ENCODE results near the gene VANGL1. TPM values are rescaled to one million over a fixed set of nuclear protein-coding genes. Genes with fewer than 3 reads are reported as not detected.

VANGL1 gene
- total RNA-seq, 1 donor from 2014 or later = 8.5 TPM

DNA sequence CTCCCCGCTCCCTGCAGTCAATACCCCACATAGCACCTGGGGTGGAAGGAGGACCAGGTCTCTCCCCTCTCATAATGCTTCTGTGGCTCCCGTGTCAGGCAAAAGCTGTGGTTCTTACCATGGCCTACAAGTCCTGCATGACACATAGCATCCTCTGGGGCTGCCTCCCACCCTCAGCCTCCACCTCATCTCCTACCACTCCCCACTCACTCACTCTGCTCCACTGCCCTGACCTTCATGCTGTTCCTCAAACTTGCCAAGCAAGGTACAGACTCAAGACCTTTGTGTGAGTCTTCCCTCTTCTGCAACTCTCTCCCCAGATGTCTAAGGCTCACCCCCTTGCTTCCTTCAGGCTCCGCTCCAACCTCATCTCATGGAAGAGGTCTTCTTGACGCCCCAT lies 28.0 kb upstream of the VANGL1 start:
- no peak overlapping the region for H3K4me3 ChIP-seq
- H2AFZ ChIP-seq (replicated peaks) = no peak overlapping the region
- H3K9ac ChIP-seq = no peak overlapping the region
- H3K36me3 Mint-ChIP-seq = no peaks in the 10 kb centered on the region
- no peaks in the 10 kb centered on the region for H3K4me1 ChIP-seq
- H3K9me3 ChIP-seq (ENCODE audit: low read depth) = no peaks in the 10 kb centered on the region
- H3F3A ChIP-seq (ENCODE audit: low read depth) = no peaks in the 10 kb centered on the region
- no peak overlapping the region for H3K4me2 ChIP-seq
- H3K79me2 ChIP-seq (ENCODE audit: low read depth) = no peaks in the 10 kb centered on the region
- no peak for DNase-seq (ENCODE audit: low spot score)
- peaks cover 9% of the 10 kb centered on the region for H3K9me3 Mint-ChIP-seq
- no peaks in the 10 kb centered on the region for H3K27me3 ChIP-seq
- H3K27me3 Mint-ChIP-seq (ENCODE audit: insufficient read depth, low read depth) = peaks cover 6% of the 10 kb centered on the region
- H3K4me1 Mint-ChIP-seq = no peaks in the 10 kb centered on the region
- no peaks in the 10 kb centered on the region for H3K36me3 ChIP-seq
- TF ChIP-seq EZH2 (IDR thresholded peaks at IDR 0.05) (no peak), EZH2phosphoT487 (IDR thresholded peaks at IDR 0.05) (no peak)
- TF ChIP-seq, protein P1, sequence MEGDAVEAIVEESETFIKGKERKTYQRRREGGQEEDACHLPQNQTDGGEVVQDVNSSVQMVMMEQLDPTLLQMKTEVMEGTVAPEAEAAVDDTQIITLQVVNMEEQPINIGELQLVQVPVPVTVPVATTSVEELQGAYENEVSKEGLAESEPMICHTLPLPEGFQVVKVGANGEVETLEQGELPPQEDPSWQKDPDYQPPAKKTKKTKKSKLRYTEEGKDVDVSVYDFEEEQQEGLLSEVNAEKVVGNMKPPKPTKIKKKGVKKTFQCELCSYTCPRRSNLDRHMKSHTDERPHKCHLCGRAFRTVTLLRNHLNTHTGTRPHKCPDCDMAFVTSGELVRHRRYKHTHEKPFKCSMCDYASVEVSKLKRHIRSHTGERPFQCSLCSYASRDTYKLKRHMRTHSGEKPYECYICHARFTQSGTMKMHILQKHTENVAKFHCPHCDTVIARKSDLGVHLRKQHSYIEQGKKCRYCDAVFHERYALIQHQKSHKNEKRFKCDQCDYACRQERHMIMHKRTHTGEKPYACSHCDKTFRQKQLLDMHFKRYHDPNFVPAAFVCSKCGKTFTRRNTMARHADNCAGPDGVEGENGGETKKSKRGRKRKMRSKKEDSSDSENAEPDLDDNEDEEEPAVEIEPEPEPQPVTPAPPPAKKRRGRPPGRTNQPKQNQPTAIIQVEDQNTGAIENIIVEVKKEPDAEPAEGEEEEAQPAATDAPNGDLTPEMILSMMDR (IDR thresholded peaks at IDR 0.05) = no peak
- H3K4me3 Mint-ChIP-seq = no peak overlapping the region
- H3K27ac Mint-ChIP-seq = no peak overlapping the region
- no peaks in the 10 kb centered on the region for H4K20me1 ChIP-seq (ENCODE audit: low read depth)
- no peak overlapping the region for H3K27ac ChIP-seq

DNA sequence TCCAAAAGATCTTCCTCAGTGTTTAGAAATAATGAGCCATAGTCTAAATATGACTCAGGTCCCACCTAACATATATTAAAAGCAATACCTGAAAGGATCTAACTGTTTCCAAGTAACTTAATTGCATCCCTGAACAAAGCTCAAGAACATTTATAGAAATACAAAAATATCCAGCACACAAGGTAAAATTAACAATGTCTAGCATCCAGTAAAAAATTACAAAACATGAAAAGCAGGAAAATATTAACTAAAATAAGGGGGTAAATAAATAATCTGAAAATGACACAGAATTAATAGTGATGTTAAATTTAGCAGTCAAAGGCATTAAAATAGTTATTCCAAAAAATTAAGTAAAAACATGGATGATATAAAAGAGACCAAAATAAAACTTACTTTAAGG lies 21.3 kb upstream of the VANGL1 start:
- Histone ChIP-seq H3K9ac (no peak overlapping the region), H4K20me1 (ENCODE audit: low read depth) (no peaks in the 10 kb centered on the region), H3K36me3 (no peaks in the 10 kb centered on the region), H3K9me3 (ENCODE audit: low read depth) (peaks cover 7% of the 10 kb centered on the region), H3K27me3 (no peaks in the 10 kb centered on the region), H3K27ac (no peak overlapping the region), H3K4me3 (no peak overlapping the region), H3K79me2 (ENCODE audit: low read depth) (no peaks in the 10 kb centered on the region), H2AFZ (replicated peaks) (no peak overlapping the region), H3K4me1 (no peaks in the 10 kb centered on the region), H3K4me2 (no peak overlapping the region), H3F3A (ENCODE audit: low read depth) (no peaks in the 10 kb centered on the region)
- TF ChIP-seq EZH2phosphoT487 (IDR thresholded peaks at IDR 0.05) (no peak), EZH2 (IDR thresholded peaks at IDR 0.05) (no peak)
- TF ChIP-seq, protein P1 (IDR thresholded peaks at IDR 0.05) = no peak
- Mint-ChIP-seq H3K27me3 (ENCODE audit: insufficient read depth, low read depth) (peaks cover 5% of the 10 kb centered on the region), H3K9me3 (peaks cover 26% of the 10 kb centered on the region), H3K4me3 (no peak overlapping the region), H3K27ac (no peak overlapping the region), H3K36me3 (peaks cover 2% of the 10 kb centered on the region), H3K4me1 (no peaks in the 10 kb centered on the region)
- DNase-seq (ENCODE audit: low spot score) = no peak

DNA sequence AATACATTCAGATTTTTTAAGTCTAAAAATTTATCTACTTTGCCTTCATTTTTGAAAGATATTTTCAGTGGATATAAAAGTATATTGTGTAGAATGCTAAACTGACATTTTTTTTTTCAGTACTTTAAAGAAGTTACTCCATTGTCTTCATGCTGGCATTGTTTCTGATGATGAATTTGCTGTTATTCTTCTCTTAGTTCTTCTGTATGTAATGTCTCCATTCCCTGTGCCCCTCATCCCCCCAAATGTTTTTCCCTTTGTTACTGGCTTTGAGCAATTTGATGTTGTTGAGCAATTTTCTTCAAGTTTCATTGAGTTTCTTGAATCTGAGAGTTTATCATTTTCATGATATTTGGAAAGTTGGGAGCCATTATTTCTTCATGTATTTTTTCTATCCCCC lies 20.8 kb upstream of the VANGL1 start:
- Histone ChIP-seq H3K79me2 (ENCODE audit: low read depth) (no peaks in the 10 kb centered on the region), H3K36me3 (no peaks in the 10 kb centered on the region), H3K9me3 (ENCODE audit: low read depth) (peaks cover 7% of the 10 kb centered on the region), H3K27ac (no peak overlapping the region), H3K27me3 (no peaks in the 10 kb centered on the region), H3K9ac (no peak overlapping the region), H3K4me3 (no peak overlapping the region), H3K4me2 (no peak overlapping the region), H3F3A (ENCODE audit: low read depth) (no peaks in the 10 kb centered on the region), H4K20me1 (ENCODE audit: low read depth) (no peaks in the 10 kb centered on the region), H3K4me1 (no peaks in the 10 kb centered on the region), H2AFZ (replicated peaks) (no peak overlapping the region)
- no peak overlapping the region for H3K4me3 Mint-ChIP-seq
- H3K4me1 Mint-ChIP-seq = no peaks in the 10 kb centered on the region
- H3K27ac Mint-ChIP-seq = no peak overlapping the region
- no peak for DNase-seq (ENCODE audit: low spot score)
- TF ChIP-seq EZH2 (IDR thresholded peaks at IDR 0.05) (no peak), EZH2phosphoT487 (IDR thresholded peaks at IDR 0.05) (no peak)
- TF ChIP-seq, protein P1 (IDR thresholded peaks at IDR 0.05) = no peak
- H3K9me3 Mint-ChIP-seq = peaks cover 26% of the 10 kb centered on the region
- peaks cover 2% of the 10 kb centered on the region for H3K36me3 Mint-ChIP-seq
- H3K27me3 Mint-ChIP-seq (ENCODE audit: insufficient read depth, low read depth) = peaks cover 5% of the 10 kb centered on the region

All from neural progenitor cell (in vitro differentiated cells).